SIG-M5 treated with dmso at 0.1 percent for 504 hours (cell line): ENCODE measurements around the gene PGF.

Source experiments
- DNase-seq: peaks from one replicate; lab custom pipeline; 2025; ENCODE audit not compliant: unreplicated experiment; lab: John Stamatoyannopoulos, UW

Gene PGF

DNA sequence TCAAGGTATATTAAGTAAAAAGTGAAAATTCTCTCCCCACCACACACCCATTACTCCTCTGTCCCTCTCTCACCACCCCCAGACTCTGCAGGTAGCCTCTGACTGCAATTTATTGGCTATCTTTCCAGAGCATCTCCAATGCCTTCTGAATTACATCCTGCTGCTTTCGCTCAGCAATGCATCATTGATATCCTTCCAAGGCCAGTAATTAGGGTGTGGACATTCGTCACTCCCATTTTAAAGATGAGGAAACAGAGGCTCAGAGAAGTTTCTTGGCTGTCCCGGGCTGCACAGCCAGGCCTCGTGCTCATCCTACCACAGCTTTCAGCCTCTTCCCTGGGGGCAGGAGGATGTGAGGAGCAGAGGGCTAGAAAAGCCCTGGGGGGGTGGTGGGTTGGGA is 23.6 kb upstream of the PGF start:
- no peak for DNase-seq

DNA sequence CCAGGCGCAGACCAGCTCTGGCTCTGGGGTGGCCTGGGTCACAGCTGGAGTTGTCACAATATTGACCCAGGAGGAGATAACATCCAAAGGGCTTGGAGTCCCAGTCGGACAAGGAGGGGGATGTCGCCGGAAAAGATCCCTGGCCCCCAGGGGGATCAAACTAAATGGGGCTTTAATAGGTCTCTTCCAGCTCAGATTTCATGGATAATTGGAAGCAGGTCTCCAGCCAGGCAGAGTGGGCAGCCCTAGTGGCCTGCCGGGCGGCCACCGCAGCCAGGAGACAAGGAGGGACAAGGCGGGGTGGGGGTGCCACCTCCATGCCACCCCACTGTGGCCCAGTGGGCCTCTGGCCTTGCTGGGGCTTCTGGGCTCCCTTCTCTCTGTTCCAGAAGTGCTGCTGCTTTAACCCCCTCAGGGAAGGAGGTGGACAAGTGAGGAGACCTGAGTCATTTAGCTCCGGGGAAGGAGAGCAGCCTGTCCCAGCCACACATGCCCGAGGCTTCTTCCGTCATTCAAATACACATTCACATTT is 23.1 kb upstream of the PGF start:
- DNase-seq: no peak

DNA sequence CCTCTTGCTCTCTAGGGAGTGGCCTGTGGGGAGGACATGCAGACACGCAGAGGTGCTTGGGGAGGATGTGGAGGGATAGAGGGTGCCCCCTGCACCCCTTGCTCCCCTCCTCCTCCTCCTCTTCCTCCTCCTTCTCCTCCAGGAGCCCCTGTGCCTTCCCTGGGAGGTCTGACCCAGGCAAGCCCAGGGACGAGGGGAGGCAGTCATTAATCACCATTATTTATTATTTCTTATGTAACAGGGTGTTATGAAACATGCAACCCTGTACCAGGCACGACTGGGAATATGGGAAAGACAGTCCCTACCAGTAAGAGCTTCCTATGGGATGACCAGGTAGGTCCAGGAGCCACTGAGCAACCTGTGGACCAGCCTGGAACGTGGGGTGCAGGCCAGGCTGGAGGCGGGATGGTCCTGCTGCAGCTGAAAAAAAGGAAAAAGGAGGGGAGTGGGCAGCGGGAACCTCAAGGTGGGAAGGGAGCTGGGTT is 22.5 kb upstream of the PGF start:
- DNase-seq: no peak

GRCh38 chr14:74977164-74977900 is 21.9 kb upstream of the PGF start:
- no peak for DNase-seq

DNA sequence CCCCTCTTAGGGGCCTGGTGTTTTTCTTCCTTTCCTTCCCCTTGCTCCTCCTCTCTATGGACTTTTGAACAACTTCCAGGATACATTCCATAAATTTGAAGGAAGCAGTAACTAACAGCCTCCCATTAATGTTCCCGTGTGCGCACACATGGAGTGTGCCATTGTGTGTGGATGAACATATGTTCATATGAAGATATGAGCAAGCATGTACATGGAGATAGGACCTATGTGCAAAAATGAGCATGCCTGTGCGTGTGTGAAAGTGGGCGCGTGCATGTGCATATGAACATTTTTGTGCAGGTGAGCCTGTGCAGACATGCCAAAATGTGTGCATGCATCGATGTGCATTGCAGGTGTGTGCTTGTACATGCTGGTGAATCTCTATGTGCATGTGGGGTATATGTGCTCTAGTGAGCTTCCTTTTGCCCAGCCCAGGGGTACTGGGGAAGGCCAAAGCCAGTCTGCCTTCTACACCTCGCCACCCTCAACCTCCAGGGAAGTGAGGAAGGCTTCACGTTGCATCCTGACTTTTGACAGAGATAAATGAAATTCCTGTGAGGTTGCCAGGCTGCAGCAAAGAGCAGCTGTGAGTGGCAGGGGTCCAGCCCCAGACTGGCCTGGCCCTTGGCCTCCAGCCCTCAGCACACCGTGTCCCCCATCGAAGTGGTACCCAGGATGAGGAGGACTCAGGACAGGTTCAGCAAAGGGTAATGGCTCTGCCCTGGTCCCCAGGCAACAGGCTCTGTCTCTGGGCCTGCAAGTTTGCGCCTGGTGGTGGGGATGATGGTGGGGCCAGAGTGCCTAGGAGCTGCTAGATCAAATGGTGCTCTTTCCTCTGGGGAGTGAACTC is 21.1 kb upstream of the PGF start:
- no peak for DNase-seq

- no peak for DNase-seq
These were observed 19.8 kb upstream of the PGF start for GRCh38 chr14:74975059-74975810.

DNA sequence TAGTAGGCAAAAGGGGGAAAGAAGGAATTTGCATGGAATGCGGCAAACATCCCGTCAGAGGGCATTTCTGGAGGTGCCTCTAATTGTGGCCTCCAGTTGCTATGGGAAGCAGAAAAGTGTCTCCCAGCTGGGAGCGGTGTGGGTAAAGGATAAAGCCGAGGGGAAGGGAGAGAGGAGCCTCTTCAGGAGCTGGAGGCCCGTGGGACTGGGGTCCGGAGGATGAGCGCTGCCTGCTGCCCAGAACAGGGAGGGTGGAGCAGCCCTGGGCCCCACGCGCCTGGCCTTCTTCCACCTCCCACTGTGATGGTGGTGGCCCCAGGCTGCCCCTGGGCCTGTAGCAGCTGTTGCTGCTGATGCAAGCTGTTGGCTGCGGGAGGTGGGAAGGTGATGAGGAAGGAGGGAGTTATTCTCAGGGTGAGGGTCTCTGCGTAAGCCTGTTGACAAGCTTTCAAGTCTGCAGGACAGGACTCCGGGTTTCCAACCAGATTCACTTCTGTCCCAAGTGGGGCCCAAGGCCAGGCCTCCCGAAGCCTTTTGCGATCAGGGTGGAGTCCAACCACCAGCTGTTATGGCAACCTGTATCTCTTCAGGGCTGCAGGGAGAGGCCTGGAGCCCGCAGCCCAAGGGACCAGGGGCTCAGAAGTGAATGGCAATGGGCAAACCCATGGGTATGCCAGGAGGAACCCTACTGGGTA is 19.1 kb upstream of the PGF start:
- no peak for DNase-seq

DNA sequence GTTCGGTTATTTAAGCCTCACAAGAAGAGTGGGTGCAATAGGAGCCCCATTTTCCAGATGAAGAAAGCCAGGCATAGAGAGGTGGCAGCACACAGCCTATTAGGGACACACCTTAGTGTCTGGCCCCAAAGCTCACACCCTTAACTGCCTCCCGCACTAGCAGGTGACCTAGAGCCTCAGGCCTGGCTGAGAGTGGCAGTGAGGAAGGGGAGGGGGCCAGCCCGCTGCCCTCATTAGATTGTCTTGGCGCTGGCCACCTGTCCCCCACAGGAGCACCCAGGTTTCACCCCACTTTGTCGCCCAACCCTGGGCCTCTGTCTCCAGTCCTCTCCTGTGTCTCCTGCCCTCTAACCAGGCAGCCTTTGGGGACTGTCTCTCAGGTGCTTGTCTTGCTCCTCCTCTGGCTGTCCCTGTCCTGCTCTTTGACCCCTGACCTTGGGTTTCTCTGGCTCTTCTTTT is 18.5 kb upstream of the PGF start:
- no peak for DNase-seq

- no peak for DNase-seq
These were observed 17.7 kb upstream of the PGF start for GRCh38 chr14:74973003-74973653.

- DNase-seq: no peak
These were observed 13.4 kb upstream of the PGF start for GRCh38 chr14:74968811-74969210.

GRCh38 chr14:74965486-74966153 is 10.2 kb upstream of the PGF start:
- DNase-seq: no peak

- no peak for DNase-seq
These were observed 9.5 kb upstream of the PGF start for GRCh38 chr14:74964787-74965485.

- DNase-seq: no peak
These were observed 8.4 kb upstream of the PGF start for GRCh38 chr14:74963705-74964271.

DNA sequence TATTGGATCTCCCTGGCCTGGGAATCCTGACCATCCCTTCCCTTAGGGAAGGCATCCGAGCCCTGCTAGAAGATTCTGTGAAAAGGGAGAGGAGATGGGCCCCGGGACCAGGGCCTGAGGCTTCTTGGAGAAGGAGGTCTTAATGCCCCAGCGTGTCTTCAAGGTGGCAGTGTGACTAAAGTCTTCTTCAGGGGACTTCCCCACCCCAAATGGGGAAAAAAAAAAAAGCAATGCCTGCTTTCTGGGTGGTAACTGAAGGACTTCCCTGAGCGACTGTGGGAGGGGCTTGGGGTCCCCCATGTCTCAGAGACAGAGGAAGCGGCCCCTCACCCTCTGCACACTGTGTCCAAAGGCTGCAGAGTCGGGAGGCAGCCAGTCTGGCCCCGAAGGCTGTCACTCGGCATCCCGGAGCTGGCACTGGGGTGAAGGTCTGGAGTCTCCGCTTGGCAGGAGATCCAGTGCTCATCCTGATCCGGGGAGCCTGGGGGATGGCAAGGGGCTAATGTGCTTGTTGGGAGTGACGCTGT is 7.8 kb upstream of the PGF start:
- no peak for DNase-seq

- DNase-seq: peak; percentile 57
These were observed 7.1 kb upstream of the PGF start for GRCh38 chr14:74962493-74962892.

DNA sequence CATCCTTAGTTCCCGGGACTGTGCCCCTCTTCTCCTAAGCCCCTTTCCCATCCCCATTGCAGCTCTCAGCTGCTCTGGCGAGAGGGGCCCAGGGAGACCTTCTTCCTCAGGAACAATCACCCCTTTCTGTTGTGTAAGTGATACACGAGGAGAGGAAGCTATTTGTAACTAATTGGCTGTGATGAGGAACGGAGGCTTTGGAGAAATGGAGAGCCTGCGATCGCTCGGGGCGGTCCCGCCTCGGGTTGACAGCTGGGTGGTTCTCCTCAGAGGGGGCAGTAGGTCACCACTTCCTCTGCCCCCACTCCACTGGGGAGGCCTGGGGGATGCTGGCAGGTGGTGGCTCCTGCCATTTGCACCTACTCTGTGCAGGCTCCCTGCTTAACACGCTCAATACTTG is 6.6 kb upstream of the PGF start:
- DNase-seq: no peak

- DNase-seq: no peak
These were observed 6.0 kb upstream of the PGF start for GRCh38 chr14:74961238-74961911.

DNA sequence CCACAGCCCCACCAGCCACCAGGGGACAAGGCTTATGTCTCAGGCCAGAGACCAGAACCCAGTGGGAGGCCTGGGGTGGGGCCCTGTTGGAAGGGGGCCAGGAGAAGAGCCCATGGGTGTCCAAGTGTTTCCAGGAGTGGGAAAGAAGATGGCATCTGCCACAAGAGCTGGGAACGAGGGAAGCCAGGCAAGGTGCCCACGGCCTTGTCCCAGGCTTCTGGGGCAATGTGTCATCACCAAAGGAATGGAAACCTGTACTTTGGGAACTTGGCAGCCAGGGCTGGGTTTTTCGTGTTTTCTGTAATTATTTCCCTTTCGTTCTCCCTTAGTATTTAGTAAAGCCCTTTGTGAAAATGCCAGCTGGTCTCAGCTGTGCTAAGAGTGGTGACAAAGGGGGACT is 5.3 kb upstream of the PGF start:
- no peak for DNase-seq
